Right ventricle myocardium inferior (tissue), 1 donor: ENCODE results near the gene SDHA. TPM values are rescaled to one million over a fixed set of nuclear protein-coding genes. Genes with fewer than 3 reads are reported as not detected.
"Not testable (repeated sequence)": the region's sequence is repeated elsewhere in the genome, so short reads cannot be mapped to it uniquely, and the experiment has no call there.

ENCODE experiments used
- ATAC-seq: fragments of 200-7000 bp; cut with Tn5 transposase; one replicate; pipeline ENCODE4 v1.9.1; 2020; ENCODE audit warnings: mild to moderate bottlenecking, moderate library complexity
- DNase-seq: peaks from one replicate; pipeline ENCODE4 v3.0.0; 2021; ENCODE audit errors: missing footprints
- intact Hi-C: fragments of 100-400 bp; cut with DNase I; formaldehyde crosslinking; loops from one replicate; pipeline ENCODE4 v1.11.0; 2022
- total RNA-seq: library from RNA; stranded (reverse); fragmentation: NEBNext Ultra II Directional; extraction: Animal tissue kit (Norgen Biotek cat#: 25700); gene quantifications from one replicate; pipeline ENCODE4 v1.2.1, GENCODE V29; 2021
- donor health status: DM: no; HTN: yes; CAD: no; lungs with severe emphysema.

Gene SDHA
- total RNA-seq, 1 donor from 2014 or later, result 811 TPM

DNA sequence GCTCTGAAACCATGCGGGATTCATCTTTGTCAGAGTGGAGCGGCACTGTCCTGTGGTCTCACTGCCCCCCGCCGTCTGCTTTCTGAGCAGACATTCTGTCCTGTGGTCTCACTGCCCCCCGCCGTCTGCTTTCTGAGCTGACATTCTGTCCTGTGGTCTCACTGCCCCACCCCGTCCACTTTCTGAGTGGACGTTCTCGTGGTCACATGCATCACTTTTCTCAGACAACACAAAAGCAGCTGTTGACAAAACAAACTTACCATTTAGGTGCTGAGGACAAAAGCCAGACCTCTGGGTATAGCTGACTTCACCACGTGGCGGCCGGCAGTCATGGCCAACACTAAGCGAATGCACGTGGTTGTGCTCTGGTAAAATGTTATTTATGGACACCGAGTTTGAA lies 24.0 kb upstream of the SDHA start:
- peak; percentile 83 for DNase-seq
- intact Hi-C loops, result loop anchor here (5.0 kb wide), 1 partner anchor 68 kb away; no protein-coding TSS in a partner anchor
- ATAC-seq, result peak; percentile 47

DNA sequence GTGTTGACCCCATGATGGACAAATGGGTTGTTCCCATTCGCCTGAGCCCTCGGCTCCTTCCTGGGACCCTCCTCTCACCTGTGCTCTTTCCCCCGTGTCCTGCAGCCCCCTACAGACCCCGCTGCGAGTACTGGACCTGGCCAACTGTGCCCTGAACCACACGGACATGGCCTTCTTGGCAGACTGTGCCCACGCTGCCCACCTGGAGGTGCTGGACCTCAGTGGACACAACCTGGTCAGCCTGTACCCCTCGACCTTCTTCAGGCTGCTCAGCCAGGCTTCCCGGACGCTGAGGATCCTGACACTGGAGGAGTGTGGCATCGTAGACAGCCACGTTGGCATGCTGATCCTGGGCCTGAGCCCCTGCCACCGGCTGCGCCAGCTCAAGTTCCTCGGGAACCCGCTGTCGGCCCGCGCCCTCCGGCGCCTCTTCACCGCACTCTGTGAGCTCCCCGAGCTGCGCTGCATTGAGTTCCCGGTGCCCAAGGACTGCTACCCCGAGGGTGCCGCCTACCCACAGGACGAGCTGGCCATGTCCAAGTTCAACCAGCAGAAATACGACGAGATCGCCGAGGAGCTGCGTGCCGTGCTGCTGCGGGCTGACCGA lies 23.4 kb upstream of the SDHA start:
- intact Hi-C loops, result loop anchor here (5.0 kb wide), 1 partner anchor 68 kb away; no protein-coding TSS in a partner anchor
- DNase-seq (no peak), ATAC-seq (no peak)

DNA sequence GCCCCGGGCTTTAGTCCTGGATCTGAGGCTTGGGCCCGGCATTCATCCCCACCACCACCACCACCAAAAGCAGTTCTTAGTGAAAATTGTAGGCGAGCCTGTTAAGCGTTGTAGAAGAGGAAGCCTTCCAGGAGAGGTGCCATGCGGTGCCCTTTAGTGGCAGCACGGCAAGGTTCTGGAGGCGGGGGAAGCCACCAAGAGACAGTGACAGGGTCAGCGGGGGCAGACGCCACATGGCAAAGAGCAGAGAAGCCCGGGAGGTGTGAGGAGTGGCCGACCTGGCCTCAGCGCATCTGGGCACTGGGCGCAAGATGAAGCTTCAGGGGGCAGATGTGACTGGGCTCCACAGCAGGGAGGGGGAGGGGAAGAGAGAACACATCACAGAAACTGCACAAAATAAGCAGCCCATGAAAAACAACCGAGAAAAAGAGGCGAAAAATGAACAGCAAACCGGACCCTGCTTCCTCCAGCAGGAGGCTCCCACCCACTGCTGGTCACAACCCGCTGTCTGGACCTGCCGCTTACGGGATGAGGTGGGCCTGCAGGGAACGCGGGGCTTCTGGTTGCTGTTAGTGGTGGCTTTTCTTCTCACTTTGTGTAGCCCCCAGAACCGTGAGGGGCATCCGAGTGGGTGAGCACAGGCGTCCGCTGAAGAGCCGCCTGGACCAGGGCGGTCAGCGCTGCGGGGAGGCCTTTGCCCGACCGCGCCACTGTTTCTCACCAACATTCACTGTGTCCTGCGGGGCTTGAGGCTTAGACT lies 22.5 kb upstream of the SDHA start:
- DNase-seq (peak; percentile 11), ATAC-seq (no peak)
- intact Hi-C loops, result no loop called here

DNA sequence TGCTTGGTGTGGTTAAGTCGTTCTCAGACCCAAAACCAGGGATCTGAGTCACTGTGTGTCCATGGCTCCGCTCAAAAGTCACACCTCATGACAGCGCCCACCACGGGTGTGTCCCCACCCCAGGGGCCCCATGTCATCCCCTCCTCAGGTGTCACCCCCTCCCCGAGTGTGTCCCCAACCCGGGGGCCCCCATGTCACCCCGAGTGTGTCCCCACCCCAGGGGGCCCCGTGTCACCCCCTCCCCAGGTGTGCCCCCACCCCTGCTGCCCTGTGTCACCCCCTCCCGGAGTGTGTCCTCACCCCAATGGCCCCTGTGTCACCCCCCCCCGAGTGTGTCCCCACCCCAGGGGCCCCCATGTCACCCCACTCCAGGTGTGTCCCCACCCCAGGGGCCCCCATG lies 21.8 kb upstream of the SDHA start:
- DNase-seq (no peak), ATAC-seq (no peak)
- intact Hi-C loops, result no loop called here

DNA sequence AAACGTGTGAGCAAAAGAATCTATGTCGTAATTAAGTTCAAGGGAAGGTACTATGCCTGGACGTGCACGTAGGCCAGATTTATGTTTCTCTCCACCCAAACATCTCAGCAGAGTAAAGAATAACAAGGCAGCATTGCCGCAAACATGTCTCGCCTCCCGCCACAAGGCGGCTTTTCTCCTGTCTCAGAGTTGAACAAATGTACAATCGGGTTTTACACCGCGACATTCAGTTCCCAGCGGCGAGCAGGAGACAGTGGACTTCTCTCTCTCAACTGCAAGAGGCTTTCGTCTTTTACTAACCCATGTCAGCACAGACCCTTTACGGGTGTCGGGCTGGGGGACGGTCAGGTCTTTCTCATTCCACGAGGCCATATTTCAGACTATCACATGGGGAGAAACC lies 21.1 kb upstream of the SDHA start:
- ATAC-seq, DNase-seq, intact Hi-C loops: not testable (repeated sequence)

DNA sequence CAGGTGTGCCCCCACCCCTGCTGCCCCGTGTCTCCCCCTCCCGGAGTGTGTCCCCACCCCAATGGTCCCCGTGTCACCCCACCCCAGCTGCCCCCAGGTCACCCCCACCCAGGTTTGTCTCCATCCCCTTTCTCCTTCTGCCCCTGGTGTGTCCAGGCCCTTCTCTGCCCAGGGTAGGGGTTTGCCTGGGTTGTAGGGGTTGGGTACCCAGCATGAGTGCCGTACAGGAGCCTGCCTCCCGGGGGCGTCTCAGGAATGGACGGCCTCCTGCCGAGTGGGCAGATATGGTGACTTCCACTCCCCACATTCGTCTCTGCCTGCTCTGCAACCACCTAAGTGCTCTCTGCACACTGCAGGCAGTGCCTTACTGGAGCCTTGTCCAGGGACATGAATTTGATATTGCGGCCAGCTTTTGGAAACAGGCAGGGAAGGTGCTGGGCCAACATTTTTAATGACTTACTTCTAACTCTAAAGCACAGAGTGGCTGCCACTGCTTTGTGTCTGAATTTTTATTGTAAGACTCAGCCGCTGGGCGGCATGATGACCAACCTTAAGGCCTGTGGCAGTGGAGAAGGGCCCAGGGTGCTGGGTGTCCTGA lies 20.1 kb upstream of the SDHA start:
- DNase-seq (no peak), ATAC-seq (no peak)

DNA sequence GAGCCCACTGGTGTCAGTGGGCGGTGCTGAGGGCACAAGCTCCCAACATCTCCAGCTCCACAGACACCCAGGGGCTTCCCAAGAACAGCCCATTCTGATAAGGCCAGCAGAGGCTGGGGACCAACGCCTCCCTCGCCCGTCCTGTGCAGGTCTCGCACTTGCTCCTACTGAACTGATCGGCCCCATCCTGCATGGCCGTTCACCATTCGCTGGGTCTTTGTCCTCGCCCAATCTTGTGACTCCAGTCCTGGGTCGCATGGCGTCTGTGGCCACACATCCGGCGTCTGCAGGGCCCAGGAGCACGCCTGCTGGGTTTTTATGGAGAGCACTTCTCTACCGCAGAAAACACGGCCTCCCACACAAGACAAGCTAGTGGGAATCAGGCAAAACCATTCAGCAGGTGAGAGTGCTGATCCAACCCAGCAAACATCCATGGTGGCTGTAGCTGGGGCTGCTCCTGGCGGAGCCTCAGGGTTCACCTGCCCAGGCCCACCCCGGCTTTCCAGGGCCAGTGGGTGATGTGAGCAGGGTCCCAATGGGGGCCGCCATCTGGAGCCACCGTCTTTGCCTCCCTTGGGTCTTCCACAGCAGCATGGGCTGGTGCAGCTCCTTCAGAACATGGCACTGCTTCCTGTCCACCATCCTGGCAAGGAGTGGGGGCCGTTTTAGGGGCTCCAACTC lies 19.5 kb upstream of the SDHA start:
- intact Hi-C loops, result no loop called here
- DNase-seq, result no peak

More for the DNA sequence above, 20.1 kb upstream of the SDHA start:
- intact Hi-C loops, result no loop called here

DNA sequence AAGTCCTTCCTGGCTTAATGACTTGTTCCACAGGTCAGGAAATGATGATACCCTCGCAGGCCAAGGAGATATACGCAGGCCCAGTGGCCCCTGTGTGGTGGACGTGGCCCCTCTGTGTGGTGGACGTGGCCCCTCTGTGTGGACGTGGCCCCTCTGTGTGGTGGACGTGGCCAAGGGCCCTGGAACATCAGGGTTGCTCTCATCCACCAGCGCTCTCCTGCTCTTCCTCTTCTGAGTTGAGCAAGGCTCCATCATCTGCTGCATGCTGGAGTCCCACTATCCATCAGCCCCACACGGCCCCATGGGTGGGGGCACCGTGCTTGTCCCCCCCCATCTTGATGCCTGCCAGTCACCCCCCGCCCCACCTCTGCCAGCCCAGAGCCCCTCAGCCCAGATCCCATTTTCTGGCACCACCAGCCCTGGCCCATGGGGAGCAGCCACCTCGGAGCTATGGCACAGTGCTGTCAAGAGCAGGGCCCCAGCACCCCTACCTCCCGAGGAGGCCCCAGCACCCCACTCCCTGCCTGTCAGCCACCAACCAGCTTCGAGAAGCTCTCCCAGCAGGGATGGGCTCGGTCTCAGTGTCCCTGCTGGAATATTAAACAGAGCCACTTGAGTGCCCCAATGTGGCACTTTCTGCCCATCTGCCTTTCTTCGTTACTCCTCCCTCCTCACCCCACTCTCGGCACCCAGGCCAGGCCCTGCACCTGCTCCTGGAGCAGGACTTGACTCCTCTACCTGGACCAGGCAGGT lies 18.7 kb upstream of the SDHA start:
- no peak for ATAC-seq
- DNase-seq, result no peak
- intact Hi-C loops, result no loop called here

More for the DNA sequence above, 19.5 kb upstream of the SDHA start:
- no peak for ATAC-seq

DNA sequence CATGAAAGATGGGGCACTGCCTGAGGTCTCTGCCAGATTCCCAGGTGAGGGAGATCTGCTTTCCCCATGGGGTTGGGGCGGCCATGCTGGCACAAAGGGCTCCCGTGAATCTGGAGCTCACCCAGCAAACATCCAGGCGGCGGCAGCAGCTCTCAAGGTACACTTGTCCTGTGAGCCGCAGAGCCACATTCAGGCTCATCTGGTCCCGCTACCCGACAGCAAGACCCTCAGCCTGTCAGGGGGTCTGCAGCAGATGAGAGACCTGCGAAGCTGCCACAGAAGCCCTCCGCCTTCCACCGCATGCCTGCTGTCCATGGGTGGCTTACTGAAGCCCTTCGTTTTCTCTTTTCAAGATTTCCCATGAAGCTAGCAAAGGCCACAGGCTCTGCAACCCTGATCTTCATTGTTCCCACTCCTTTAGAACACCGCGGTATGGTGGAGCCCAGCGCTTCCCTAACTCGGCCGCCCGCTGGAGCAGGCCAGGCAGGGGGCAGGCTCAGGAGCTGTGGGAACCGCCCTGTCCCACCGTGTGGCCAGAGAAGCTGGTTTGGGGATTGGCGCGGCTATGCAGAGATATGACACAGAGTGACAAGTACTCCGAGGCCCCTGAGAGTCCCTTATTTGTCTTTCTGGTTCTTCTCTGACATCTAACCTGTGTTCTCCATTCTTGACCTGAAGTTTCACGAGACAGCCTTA lies 18.0 kb upstream of the SDHA start:
- no peak for ATAC-seq
- intact Hi-C loops, result no loop called here
- no peak for DNase-seq

DNA sequence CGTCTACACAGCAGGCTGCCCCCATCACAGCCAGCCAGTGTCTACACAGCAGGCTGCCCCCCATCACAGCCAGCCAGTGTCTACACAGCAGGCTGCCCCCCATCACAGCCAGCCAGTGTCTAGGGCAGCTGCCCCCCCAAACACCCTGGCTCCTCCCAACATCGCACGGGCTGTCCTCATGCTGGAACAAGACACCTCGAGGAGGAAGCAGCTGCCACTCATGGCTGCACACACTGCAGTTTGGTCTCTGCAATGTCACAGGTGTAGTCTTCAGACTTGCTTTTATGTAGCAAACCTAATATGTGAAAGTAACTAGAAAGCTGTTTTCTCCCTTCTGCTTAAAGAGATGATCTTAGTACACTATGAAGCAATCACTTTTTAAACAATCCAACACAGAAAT lies 17.1 kb upstream of the SDHA start:
- no peak for ATAC-seq
- DNase-seq, result no peak
- intact Hi-C loops, result no loop called here

DNA sequence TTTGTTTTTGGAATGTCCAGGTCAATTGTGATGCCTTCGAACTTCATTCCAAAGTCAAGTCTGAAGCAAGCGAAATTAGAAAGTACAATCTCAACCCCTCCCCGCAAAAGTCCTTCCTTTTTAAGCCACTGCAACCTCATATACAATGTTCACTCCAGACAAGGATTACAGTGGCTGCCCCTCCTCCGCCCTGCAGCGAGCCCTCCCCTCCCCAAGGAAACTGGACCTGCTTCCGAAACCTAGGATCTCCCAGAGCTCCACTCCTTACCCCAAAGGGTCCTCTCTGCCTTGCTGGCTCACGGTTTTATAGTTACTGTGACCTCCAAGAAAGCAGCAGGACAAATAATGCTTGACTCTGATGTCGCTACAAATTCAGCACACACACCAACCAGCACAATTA lies 16.4 kb upstream of the SDHA start:
- DNase-seq, result no peak
- intact Hi-C loops, result no loop called here
- no peak for ATAC-seq

DNA sequence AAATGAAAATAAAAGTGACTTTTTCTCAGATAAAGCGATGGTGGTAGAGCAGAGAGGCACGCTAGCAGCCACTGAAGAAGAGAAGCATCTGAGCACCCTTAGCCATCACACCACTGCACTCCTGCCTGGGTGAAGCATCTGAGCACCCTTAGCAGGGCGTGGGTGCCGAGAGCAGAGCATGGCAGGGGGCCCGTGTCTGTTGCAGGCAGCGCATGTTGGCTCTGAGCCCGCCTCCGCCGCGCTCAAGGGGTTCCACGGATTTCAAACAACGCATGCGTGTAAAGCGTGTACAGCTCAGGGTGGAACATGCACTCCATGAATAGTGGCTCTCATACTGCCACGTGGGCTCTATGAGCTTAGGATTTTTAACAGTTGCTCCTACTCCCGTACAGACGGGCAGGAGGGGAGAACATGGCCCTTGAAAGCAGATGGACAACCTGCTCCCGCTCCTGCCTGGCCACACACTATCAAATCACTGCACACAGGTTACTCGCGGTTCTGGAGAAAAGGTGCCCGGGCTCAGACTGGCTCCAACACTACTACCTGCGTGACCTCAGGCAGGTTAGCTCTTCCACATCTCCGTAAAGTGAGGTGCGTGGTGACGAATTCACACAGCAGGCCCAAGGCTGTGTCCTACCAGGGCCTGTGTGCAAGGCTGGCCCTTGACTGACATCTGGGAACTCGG lies 14.7 kb upstream of the SDHA start:
- intact Hi-C loops, result no loop called here

DNA sequence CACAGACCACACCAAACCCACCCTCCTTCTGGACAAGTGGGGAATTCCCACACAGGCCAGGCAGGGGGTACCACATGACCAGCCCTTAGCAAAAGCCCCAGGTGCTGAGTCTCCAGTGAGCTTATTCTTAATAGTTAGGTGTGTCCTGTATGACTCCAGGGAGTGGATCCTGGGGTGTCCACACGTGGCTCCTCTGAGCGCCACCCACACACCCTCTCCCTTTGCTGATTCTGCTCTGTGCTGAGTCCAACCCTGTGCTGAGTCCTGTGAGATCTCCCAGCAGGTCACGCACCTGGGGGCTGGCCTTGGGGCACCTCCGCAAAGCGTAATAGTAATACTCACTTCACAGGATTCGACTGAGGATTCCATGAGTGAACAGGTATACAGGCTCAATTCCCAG lies 14.1 kb upstream of the SDHA start:
- DNase-seq (no peak), ATAC-seq (no peak)
- intact Hi-C loops, result no loop called here

More for the DNA sequence above, 14.7 kb upstream of the SDHA start:
- no peak for DNase-seq
- no peak for ATAC-seq

DNA sequence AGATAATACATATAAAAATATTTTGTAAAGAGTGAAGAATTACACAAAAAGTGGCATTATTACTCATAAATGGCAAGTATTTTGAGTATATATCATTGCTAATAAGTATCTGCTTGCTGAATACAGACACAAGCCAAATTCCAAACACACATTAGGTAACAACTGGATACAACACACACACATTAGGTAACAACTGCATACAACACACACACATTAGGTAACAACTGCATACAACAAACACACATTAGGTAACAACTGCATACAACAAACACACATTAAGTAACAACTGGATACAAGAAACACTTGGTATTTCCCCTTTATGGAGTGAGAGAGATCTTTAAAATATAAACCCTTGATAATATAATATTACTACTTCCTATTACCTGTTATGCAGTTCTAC lies 13.7 kb upstream of the SDHA start:
- intact Hi-C loops, result no loop called here
- no peak for DNase-seq
- no peak for ATAC-seq

DNA sequence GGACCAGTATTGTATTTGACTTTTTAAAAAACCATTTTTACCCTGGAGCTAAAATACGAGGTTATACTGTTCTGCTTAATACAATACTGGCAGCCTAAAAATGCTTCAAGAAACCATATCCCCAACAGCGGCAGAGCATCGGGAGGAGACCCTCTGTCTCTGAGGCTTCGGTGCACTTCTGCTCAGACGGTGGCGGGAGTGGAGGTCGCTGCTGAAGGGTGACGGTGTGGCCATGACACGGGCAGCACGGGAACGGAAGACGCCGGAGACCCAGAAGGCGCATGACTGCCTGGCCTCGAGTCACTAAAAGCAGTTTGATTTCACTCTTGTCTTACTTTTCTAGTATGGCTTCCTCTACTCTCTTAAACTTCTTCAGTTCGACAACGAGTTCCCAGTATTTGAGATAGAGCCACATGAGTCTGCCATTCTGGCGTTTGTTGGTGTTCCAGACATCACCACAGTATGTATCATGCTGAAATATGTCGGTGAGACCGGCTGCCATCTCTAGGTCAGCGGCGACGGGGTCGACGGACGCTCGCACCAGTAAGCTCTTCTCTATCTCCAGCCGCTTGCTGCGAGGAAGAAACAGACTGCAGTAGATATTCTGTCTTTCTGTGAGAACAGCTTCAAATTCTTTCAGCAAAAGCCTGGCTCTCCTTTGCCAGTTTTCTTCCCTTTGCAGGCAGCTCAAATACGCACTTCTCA lies 13.0 kb upstream of the SDHA start:
- ATAC-seq, result no peak
- intact Hi-C loops, result no loop called here
- no peak for DNase-seq

DNA sequence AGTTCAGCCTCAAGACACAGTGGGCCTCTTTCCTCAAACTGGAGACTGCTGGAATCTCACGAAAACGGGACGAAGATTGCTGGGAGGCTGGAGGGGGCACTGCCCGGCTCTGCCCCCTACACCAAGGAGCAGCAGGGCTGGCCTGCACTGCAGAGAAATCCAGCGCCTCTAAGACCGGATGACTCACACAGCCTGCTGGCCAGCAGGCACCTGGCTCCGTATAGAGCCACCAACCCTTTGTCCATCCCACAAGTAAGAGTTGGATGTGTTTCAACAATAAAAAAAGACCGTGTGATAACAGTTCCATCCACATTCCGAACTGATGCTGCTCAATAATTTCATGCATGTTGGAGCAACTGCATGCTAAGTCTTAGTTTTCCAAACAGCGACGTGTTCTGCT lies 11.7 kb upstream of the SDHA start:
- intact Hi-C loops, result no loop called here
- no peak for DNase-seq
- ATAC-seq, result peak; percentile 93

DNA sequence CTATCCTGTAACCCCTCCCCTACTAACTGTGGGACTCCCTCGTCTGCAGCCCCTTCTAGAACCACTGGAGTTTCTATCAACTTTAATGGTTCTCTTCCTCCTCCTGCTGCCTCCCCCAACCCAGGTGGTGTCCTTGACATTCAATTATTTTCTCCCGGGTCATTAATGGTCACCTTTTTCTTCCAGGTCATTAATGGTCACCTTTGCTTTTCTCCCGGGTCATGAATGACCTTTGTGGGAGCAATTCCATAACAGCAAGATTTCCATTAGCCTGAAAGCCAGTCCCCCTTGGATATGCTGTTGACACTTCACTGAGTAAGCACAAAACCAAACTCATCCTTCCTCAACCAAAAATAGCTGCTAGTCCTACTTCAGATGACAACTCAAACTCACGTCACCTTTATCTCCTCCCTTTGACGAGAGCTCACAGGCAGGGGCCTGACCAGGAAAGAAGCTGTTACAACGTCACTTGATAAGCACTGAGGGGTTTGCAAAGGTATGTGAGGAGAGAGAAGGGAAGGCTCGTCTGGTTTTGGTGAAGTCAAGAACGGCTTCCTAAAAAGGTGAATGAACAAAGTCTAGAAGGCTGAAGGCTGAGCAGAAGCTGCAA lies 11.1 kb upstream of the SDHA start:
- intact Hi-C loops, result no loop called here
- ATAC-seq, result peak; percentile 43
- DNase-seq, result no peak
